ENCODE results near the gene ZNF555.

ZNF555 gene

GRCh38 chr19:2796659-2797266 is 44.5 kb upstream of the ZNF555 start:
- TF ChIP-seq, protein P1, sequence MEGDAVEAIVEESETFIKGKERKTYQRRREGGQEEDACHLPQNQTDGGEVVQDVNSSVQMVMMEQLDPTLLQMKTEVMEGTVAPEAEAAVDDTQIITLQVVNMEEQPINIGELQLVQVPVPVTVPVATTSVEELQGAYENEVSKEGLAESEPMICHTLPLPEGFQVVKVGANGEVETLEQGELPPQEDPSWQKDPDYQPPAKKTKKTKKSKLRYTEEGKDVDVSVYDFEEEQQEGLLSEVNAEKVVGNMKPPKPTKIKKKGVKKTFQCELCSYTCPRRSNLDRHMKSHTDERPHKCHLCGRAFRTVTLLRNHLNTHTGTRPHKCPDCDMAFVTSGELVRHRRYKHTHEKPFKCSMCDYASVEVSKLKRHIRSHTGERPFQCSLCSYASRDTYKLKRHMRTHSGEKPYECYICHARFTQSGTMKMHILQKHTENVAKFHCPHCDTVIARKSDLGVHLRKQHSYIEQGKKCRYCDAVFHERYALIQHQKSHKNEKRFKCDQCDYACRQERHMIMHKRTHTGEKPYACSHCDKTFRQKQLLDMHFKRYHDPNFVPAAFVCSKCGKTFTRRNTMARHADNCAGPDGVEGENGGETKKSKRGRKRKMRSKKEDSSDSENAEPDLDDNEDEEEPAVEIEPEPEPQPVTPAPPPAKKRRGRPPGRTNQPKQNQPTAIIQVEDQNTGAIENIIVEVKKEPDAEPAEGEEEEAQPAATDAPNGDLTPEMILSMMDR (IDR thresholded peaks at IDR 0.05; ENCODE audit: extremely low read depth, insufficient read depth, missing control alignments), result no peak
- in situ Hi-C loops (cut with MboI; ENCODE audit: low pct_unique_long_range_greater_than_20kb, low sequenced_read_pairs, unreplicated experiment), result no loop called here

DNA sequence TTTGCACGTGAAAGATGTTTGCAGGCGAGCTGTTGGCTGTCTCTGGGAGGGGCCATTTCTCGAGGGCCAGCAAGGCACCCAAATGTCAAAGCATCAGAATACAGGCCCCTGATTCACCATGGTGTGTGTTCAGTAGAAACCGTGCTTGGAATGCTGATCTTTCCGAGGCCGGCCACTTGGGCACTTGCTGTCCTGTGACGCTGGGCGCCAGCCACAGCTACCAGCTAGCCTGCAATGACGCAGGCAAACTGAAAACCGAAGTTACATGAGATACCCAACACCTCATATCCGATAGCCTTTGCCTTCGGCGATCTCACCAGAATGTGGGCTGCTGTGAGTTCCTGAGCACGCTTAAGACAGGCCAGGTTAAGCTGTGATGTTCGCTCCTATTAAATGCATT is 44.0 kb upstream of the ZNF555 start:
- DNase-seq (ENCODE audit: low spot score), result no peak
- TF ChIP-seq, protein P1 (IDR thresholded peaks at IDR 0.05; ENCODE audit: extremely low read depth, insufficient read depth, missing control alignments), result no peak
- in situ Hi-C loops (cut with MboI; ENCODE audit: low pct_unique_long_range_greater_than_20kb, low sequenced_read_pairs, unreplicated experiment), result no loop called here

More at GRCh38 chr19:2796659-2797266, 44.5 kb upstream of the ZNF555 start:
- DNase-seq (ENCODE audit: low spot score), result no peak

- no peak for DNase-seq (ENCODE audit: low spot score)
- TF ChIP-seq, protein P1 (IDR thresholded peaks at IDR 0.05; ENCODE audit: extremely low read depth, insufficient read depth, missing control alignments), result no peak
- in situ Hi-C loops (cut with MboI; ENCODE audit: low pct_unique_long_range_greater_than_20kb, low sequenced_read_pairs, unreplicated experiment), result no loop called here
Measured at GRCh38 chr19:2798158-2798685, 43.1 kb upstream of the ZNF555 start.

DNA sequence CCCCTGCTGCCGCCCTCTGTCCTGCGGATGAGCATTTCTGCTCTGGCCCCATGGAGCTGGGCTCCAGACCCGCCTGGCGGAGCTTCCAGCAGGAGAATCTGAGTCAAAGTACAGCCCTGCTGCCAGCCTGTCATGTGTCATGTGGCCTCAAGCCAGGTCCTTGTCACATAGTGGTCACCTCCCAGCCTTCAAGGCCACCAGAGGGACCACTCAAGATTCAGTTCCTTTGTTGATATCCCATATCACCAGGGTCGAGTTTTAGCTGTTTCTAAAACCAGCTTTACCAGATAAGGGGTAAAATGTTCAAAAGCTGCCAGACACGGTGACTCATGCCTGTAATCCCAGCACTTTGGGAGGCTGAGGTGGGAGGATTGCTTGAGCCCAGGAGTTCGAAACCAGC is 42.5 kb upstream of the ZNF555 start:
- in situ Hi-C loops (cut with MboI; ENCODE audit: low pct_unique_long_range_greater_than_20kb, low sequenced_read_pairs, unreplicated experiment), result no loop called here
- DNase-seq (ENCODE audit: low spot score), result no peak
- TF ChIP-seq, protein P1 (IDR thresholded peaks at IDR 0.05; ENCODE audit: extremely low read depth, insufficient read depth, missing control alignments), result no peak

GRCh38 chr19:2799273-2800020 is 41.8 kb upstream of the ZNF555 start:
- no peak for DNase-seq (ENCODE audit: low spot score)
- in situ Hi-C loops (cut with MboI; ENCODE audit: low pct_unique_long_range_greater_than_20kb, low sequenced_read_pairs, unreplicated experiment), result no loop called here
- TF ChIP-seq, protein P1 (IDR thresholded peaks at IDR 0.05; ENCODE audit: extremely low read depth, insufficient read depth, missing control alignments), result no peak

GRCh38 chr19:2800506-2800905 is 40.8 kb upstream of the ZNF555 start:
- in situ Hi-C loops (cut with MboI; ENCODE audit: low pct_unique_long_range_greater_than_20kb, low sequenced_read_pairs, unreplicated experiment), result no loop called here
- DNase-seq (ENCODE audit: low spot score), result no peak

More at GRCh38 chr19:2800506-2800905, 40.8 kb upstream of the ZNF555 start:
- TF ChIP-seq, protein P1 (IDR thresholded peaks at IDR 0.05; ENCODE audit: extremely low read depth, insufficient read depth, missing control alignments), result no peak

All from GM13977 (cell line).